ENCODE data around the gene CLGN.

Gene CLGN

GRCh38 chr4:140382732-140383131, 44.7 kb downstream of the CLGN start:
- no peak overlapping the region for H3K4me3 ChIP-seq (replicated peaks; ENCODE audit: low read depth, low read length)
- no peak for DNase-seq (ENCODE audit: extremely low read depth, low read depth)
- TF ChIP-seq, protein P1, sequence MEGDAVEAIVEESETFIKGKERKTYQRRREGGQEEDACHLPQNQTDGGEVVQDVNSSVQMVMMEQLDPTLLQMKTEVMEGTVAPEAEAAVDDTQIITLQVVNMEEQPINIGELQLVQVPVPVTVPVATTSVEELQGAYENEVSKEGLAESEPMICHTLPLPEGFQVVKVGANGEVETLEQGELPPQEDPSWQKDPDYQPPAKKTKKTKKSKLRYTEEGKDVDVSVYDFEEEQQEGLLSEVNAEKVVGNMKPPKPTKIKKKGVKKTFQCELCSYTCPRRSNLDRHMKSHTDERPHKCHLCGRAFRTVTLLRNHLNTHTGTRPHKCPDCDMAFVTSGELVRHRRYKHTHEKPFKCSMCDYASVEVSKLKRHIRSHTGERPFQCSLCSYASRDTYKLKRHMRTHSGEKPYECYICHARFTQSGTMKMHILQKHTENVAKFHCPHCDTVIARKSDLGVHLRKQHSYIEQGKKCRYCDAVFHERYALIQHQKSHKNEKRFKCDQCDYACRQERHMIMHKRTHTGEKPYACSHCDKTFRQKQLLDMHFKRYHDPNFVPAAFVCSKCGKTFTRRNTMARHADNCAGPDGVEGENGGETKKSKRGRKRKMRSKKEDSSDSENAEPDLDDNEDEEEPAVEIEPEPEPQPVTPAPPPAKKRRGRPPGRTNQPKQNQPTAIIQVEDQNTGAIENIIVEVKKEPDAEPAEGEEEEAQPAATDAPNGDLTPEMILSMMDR (IDR thresholded peaks at IDR 0.05; ENCODE audit: low read depth, low read length, missing control alignments), result no peak

- H3K4me3 ChIP-seq (replicated peaks; ENCODE audit: low read depth, low read length), result peak overlapping the region; percentile 82
- TF ChIP-seq, protein P1 (IDR thresholded peaks at IDR 0.05; ENCODE audit: low read depth, low read length, missing control alignments), result no peak
- no peak for DNase-seq (ENCODE audit: extremely low read depth, low read depth)
These were observed 53.3 kb downstream of the CLGN start for GRCh38 chr4:140374130-140374477.

DNA sequence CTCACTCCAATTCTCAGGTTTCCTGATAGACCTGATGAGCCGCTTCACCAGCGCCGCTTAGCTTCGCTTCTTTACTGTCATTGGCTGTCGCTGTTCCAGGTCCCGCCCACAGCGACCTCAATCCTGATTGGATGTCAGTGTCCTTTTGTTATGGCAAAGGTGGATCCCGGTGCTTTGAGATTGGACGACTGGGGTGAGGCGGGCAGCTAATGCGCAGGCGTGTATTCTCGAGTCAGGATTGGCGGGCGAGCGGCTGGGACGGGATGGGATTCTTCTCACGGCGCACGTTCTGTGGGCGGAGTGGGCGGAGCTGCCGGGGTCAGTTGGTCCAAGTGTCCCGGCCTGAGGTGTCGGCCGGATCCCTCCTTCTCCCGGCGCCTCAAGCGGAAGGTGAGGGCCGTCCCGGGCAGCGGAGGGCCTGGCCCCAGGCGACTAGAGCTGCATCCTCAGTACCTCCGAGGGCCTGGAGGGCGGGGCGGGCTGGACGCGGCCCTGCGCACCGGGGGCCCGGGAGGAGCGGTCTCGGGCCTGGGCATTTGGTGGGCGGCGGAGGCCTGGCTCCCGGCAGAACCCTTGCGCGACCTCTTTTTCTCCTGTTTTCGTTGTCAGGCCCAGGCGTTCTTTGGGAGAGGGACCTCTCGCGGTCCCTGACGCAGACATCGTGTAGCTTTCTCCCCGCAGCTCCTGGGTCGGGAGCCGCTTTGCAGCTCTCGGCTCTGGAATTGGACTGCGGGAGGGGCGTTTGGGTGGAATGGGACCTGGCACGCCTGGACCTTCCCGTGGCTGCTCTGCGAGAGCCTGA, 53.9 kb downstream of the CLGN start, which contains the start of gene SCOC:
Gene SCOC (plus strand): TSS at position 319 of the 802 bp plus-strand sequence. CDS start 5,525 bp downstream, outside the sequence.
- DNase-seq (ENCODE audit: extremely low read depth, low read depth), result peak; percentile 98
- TF ChIP-seq, protein P1 (IDR thresholded peaks at IDR 0.05; ENCODE audit: low read depth, low read length, missing control alignments), result no peak
- peak within 1 kb of the TSS; percentile 82 for H3K4me3 ChIP-seq (replicated peaks; ENCODE audit: low read depth, low read length)

DNA sequence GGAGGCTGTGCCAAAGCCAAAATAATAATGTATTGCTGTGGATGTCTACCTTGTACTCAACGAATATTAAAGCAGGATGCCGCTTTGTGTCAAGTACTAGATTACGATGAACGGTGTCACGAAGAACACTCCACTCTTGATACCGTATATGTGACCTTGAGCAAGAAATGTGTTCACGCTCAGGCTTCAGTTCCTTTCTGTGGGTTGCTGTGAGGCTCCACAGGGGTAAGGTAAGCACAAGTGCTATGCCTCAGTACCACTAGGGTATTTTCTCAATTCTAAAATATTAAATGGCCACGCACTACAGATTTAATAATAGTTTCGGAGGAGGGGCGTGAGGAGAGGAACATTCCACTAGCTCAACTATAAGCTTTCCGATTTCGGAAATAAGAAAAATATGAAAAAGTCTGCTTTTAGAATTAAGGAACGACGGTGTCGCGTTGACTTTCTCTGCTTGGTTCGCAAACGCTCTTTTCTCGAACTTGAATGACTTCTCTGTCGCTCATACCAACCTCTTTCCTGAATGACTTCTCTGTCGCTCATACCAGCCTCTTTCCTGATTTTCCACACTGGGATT, 54.6 kb downstream of the CLGN start:
- DNase-seq (ENCODE audit: extremely low read depth, low read depth), result no peak
- TF ChIP-seq, protein P1 (IDR thresholded peaks at IDR 0.05; ENCODE audit: low read depth, low read length, missing control alignments), result no peak
- peak overlapping the region; percentile 82 for H3K4me3 ChIP-seq (replicated peaks; ENCODE audit: low read depth, low read length)

GRCh38 chr4:140368686-140369085, 58.8 kb downstream of the CLGN start:
- H3K4me3 ChIP-seq (replicated peaks; ENCODE audit: low read depth, low read length), result no peak overlapping the region
- TF ChIP-seq, protein P1 (IDR thresholded peaks at IDR 0.05; ENCODE audit: low read depth, low read length, missing control alignments), result no peak
- no peak for DNase-seq (ENCODE audit: extremely low read depth, low read depth)

DNA sequence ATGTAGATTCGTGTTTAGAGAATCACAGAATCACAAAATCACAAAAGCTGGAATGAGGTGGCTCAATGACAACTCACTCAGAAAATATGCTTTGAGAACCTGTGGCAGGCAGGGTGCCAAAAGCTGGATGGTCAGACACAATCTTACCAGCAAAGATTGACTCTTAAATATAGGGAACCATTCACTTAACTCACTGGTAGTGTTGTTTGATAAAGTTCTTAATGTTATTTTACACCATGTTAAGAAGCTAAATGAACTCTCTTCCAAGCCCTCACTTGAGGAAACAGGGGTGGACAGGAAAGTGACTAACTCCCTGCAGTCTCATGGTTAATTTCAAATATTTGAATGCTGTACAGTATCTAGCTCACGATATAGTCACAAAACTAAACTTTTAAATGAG, 59.7 kb downstream of the CLGN start:
- DNase-seq (ENCODE audit: extremely low read depth, low read depth), result no peak
- no peak overlapping the region for H3K4me3 ChIP-seq (replicated peaks; ENCODE audit: low read depth, low read length)
- TF ChIP-seq, protein P1 (IDR thresholded peaks at IDR 0.05; ENCODE audit: low read depth, low read length, missing control alignments), result no peak
